ENCODE results near the gene SLC22A23.

SLC22A23 gene

DNA sequence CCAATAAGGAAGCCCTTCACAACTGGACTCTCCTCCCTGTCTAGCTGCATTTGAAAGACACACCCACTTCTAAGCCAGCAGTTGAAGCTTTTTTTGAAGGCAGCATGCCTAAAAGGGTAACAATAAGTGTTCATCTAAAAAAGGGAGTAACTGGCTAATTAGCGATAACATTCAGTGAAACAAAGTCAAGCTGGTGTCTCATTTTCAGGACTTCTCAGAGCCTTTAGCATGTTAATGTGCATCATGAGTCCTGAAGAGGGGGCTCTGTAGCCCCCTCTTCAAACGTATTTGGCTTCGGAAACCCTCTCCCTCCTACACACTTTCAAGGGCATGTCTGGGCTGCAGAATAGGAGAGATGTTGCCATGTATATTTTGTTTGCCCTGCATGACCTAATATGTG, 28.1 kb downstream of the SLC22A23 start:
- Histone ChIP-seq H2AFZ (ENCODE audit: low read depth, low read length) (no peak overlapping the region), H3K4me1 (ENCODE audit: insufficient read depth, low read length) (peaks cover 7% of the 10 kb centered on the region), H3K4me3 (ENCODE audit: low read length) (no peak overlapping the region), H3K36me3 (ENCODE audit: insufficient read depth, low read length) (no peaks in the 10 kb centered on the region), H3K9me3 (ENCODE audit: low read length) (no peaks in the 10 kb centered on the region), H3K27me3 (ENCODE audit: insufficient read depth, low read length) (no peaks in the 10 kb centered on the region)

DNA sequence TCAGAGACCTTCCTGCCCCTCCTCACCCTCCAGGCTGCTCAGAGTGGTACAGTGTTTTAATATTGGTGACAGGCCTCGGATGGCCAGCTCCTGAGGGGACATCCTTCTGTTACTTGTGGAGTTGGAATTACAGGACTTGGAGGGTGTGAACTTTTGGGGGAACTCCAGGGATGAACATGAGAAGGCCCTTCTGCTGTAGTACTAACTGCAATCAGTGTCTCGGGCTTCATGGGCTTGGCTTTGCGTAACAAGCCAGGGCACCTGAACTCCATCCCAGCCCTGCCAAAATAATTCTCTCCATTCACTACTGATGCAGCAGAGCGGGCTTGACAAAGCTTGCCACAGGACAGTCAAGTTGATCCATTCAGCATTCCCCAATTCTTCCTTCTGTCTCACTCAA, 28.6 kb downstream of the SLC22A23 start:
- Histone ChIP-seq H3K36me3 (ENCODE audit: insufficient read depth, low read length) (no peaks in the 10 kb centered on the region), H3K4me1 (ENCODE audit: insufficient read depth, low read length) (peaks cover 11% of the 10 kb centered on the region), H2AFZ (ENCODE audit: low read depth, low read length) (no peak overlapping the region), H3K9me3 (ENCODE audit: low read length) (no peaks in the 10 kb centered on the region), H3K27me3 (ENCODE audit: insufficient read depth, low read length) (no peaks in the 10 kb centered on the region), H3K4me3 (ENCODE audit: low read length) (no peak overlapping the region)

DNA sequence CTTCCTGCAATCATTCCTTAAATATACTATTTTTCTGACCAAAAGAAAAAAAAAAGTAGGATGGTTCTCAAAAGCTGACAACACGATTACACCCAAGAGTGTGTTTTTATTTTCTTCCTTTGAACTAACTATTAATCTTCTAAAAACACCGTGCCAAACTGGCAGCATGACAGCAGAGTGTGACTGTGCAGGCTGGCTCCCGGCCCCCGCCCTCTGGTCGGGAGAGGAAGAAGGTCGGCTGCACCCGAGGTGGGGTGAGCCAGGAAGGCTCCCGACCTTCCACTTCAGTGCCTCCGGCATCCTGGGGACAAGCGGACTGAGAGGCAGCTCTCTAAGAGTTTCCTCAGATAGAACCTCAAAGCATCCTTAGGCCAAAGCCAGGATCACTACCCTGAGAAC, 29.2 kb downstream of the SLC22A23 start:
- Histone ChIP-seq H3K9me3 (ENCODE audit: low read length) (no peaks in the 10 kb centered on the region), H3K27me3 (ENCODE audit: insufficient read depth, low read length) (no peaks in the 10 kb centered on the region), H3K36me3 (ENCODE audit: insufficient read depth, low read length) (no peaks in the 10 kb centered on the region), H2AFZ (ENCODE audit: low read depth, low read length) (no peak overlapping the region), H3K4me3 (ENCODE audit: low read length) (no peak overlapping the region), H3K4me1 (ENCODE audit: insufficient read depth, low read length) (peaks cover 17% of the 10 kb centered on the region)

DNA sequence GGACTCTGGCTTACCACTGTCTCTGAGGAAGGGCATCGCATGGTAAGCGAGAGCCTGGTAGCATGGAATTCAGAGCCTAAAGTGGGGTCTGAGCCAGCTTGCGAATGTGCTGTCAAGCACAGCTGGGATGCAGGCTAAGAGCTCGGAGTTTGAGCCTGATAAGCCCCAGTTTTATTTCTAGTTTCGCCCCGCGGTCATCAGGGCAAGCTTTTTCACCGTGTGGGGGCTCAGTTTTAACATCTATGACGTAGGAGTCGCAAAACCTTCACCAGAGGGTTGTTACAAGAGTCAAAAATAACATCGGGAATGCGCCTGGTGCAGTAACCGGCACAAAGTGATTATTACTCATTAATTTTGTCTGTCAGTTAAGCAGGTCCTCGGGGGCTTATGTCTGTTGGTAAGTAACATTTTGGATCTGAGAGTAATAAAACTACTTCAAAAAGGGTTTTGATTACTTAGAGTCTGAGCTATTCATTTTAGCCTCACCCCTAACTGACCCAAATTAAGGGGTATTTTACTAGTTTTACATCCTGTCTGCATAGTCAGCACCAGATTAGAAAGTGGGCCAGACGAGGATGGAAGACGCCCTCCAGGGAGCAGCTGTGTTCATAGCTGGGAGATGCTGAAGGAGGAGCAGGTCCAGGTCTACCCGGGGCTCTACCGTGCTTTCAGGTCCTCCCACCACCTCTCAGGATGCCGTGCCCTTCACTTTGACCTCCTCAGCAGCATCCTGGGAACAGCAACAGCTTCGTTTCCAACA, 29.7 kb downstream of the SLC22A23 start:
- peaks cover 23% of the 10 kb centered on the region for H3K4me1 ChIP-seq (ENCODE audit: insufficient read depth, low read length)
- no peaks in the 10 kb centered on the region for H3K27me3 ChIP-seq (ENCODE audit: insufficient read depth, low read length)
- no peaks in the 10 kb centered on the region for H3K36me3 ChIP-seq (ENCODE audit: insufficient read depth, low read length)
- H2AFZ ChIP-seq (ENCODE audit: low read depth, low read length), result no peak overlapping the region
- no peaks in the 10 kb centered on the region for H3K9me3 ChIP-seq (ENCODE audit: low read length)
- no peak overlapping the region for H3K4me3 ChIP-seq (ENCODE audit: low read length)

DNA sequence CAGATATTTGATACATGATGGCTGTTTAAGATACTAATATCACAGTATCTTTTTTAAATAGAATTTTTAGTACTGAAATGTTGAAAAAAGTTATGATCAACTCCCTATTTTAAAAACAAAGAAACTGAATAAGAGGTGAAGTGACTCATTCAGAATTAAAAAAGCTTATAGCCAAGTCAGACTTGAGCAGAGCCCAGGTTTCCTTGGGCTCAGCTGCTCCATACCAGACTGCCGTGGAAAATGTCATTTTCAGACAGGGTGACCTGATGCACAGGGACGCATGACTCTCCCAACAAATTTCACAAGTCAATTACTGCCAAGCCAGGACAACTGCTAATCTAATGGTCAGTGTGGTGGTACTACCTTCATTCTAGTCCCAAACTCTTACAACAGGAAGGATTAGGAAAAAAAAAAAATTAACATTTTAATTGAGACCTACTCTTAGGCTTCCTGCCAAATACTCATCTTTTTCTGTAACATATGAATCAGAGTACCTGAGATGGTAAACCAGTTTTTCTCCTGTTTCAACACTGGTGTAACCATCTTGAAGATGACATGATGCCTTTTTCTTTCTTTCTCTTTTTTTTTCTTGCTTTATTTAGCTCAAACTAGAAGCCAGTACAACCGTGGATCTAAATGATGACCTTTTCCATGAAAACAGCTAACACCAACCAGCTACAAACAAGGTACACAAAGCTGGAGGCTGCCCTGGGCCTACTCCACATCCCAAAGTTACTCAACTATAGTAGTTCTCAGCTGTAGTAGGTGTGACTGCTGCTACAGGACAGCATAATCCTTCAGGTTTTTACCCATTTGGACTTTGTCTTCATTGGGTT, 30.5 kb downstream of the SLC22A23 start:
- no peak overlapping the region for H2AFZ ChIP-seq (ENCODE audit: low read depth, low read length)
- H3K4me3 ChIP-seq (ENCODE audit: low read length), result no peak overlapping the region
- no peaks in the 10 kb centered on the region for H3K27me3 ChIP-seq (ENCODE audit: insufficient read depth, low read length)
- H3K36me3 ChIP-seq (ENCODE audit: insufficient read depth, low read length), result no peaks in the 10 kb centered on the region
- peaks cover 31% of the 10 kb centered on the region for H3K4me1 ChIP-seq (ENCODE audit: insufficient read depth, low read length)
- H3K9me3 ChIP-seq (ENCODE audit: low read length), result no peaks in the 10 kb centered on the region

DNA sequence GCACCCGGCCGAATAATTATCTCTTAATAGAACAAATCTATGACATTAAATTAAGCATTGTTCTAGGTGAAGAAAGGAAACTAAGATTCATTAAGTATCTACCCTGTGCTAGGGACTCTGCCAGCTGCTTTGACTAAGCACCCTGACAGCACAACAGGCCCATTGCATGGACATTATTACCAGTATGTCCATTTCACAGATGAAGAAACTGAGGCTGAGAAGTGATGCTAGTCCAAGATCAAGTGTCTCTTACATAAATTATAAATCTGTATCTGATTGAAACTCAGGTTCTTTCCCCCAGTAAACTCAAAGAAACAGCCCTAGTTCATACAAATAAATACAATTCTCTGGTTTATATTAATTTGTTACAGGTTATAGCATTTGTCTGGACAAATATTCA, 31.3 kb downstream of the SLC22A23 start:
- peaks cover 37% of the 10 kb centered on the region for H3K4me1 ChIP-seq (ENCODE audit: insufficient read depth, low read length)
- H3K36me3 ChIP-seq (ENCODE audit: insufficient read depth, low read length), result no peaks in the 10 kb centered on the region
- H3K9me3 ChIP-seq (ENCODE audit: low read length), result no peaks in the 10 kb centered on the region
- no peak overlapping the region for H2AFZ ChIP-seq (ENCODE audit: low read depth, low read length)
- H3K4me3 ChIP-seq (ENCODE audit: low read length), result no peak overlapping the region
- no peaks in the 10 kb centered on the region for H3K27me3 ChIP-seq (ENCODE audit: insufficient read depth, low read length)

DNA sequence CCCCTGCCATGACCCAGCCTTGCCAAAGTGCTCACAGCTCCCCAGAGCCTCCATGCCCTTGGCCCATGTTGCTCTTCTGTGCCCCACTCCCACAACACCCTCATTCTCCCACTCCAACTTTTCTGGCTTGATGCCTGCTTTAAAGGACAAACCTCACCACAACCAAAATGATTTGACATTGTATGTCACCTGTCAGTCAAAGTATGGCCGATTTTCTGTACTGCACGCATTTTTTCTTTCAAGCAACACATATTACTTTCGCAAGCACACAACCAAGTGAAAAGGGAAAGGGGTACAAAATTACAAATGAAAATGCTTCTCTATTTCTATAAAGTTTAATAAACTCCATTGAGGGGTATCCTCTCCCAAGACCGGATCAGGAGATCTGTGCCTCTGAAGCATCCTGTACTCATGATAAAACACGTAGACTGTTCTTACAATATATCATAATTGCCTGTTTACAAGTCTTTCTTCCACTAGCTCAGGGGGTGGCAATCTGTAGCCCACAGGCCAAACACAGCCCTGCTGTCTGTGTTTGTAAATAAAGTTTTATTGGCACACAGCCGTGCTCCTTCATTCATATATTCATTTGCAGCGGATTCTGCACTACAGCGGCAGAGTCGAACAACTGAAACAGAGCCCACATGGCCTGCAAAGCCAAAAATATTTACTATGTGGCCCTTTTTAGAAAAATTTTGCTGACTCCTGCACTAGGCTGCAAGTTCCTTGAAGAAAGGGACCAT, 32.5 kb downstream of the SLC22A23 start:
- no peaks in the 10 kb centered on the region for H3K9me3 ChIP-seq (ENCODE audit: low read length)
- H2AFZ ChIP-seq (ENCODE audit: low read depth, low read length), result no peak overlapping the region
- no peak overlapping the region for H3K4me3 ChIP-seq (ENCODE audit: low read length)
- no peaks in the 10 kb centered on the region for H3K36me3 ChIP-seq (ENCODE audit: insufficient read depth, low read length)
- peaks cover 41% of the 10 kb centered on the region for H3K4me1 ChIP-seq (ENCODE audit: insufficient read depth, low read length)
- no peaks in the 10 kb centered on the region for H3K27me3 ChIP-seq (ENCODE audit: insufficient read depth, low read length)

DNA sequence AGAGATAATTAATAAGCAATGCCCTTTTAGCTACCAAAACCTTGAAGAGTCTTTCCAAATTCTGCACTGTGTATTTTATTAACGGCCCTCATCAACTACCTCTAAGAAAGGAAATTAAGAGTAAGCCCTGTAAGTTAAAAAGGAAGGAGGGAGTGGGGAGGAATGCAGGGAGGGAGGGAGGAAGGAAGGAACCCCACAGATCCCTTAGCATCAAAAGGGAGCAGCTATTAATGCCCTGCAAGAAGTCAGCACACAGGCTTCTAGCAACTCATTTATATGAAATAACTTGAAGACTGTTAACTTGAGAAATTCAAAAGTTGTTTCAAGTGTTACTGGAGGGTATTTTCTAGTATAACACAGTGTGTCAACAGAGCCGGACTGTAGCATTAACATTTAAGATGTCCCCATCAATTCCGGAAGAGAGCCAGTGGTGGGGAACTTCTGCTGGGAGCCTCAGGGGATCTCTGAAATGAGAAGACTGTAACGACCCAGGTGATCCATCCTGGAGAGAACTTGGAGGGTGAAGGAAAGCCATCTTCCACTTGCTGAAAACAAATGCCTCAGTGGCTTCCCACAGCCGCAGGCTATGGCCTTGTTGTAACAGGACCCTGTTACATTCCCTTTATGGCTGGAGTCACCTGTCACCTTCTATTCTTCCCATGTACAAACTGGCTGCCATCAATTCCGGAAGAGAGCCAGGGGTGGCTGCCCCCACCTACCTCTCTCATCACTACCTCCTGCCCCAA, 33.2 kb downstream of the SLC22A23 start:
- Histone ChIP-seq H3K9me3 (ENCODE audit: low read length) (no peaks in the 10 kb centered on the region), H2AFZ (ENCODE audit: low read depth, low read length) (no peak overlapping the region), H3K4me1 (ENCODE audit: insufficient read depth, low read length) (peaks cover 41% of the 10 kb centered on the region), H3K27me3 (ENCODE audit: insufficient read depth, low read length) (no peaks in the 10 kb centered on the region), H3K4me3 (ENCODE audit: low read length) (no peak overlapping the region), H3K36me3 (ENCODE audit: insufficient read depth, low read length) (no peaks in the 10 kb centered on the region)

DNA sequence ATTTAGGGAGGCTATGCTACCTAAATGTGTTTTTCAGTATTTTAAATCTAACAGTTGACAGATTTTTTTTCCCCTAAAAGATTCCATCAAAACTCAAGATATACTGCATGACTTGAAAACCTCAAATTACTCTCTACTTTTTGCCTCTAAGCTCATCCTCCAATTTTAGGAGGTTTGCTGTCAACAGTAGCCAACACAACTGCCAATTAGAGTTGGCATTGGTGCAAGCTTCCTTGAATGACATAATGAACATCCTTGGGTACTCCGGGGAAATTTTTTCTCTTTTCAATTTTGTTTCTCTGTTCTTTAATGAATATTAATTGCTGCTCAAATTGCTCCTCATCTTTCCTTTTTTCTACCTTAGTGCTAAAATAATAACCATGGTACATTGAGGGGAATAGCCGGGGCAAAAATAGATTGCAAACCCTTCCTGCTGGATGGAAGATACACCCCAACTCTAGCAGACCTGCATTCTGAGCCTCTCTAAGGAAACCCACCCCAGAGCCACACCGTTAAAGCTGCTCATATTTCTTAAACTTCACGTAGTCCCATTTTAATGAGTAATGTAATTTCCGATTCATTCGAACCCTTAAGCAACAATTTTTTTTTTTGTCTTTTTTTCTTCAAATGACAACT, 34.3 kb downstream of the SLC22A23 start:
- Histone ChIP-seq H2AFZ (ENCODE audit: low read depth, low read length) (no peak overlapping the region), H3K36me3 (ENCODE audit: insufficient read depth, low read length) (no peaks in the 10 kb centered on the region), H3K9me3 (ENCODE audit: low read length) (no peaks in the 10 kb centered on the region), H3K4me1 (ENCODE audit: insufficient read depth, low read length) (peaks cover 42% of the 10 kb centered on the region), H3K4me3 (ENCODE audit: low read length) (peak overlapping the region; percentile 36), H3K27me3 (ENCODE audit: insufficient read depth, low read length) (no peaks in the 10 kb centered on the region)

DNA sequence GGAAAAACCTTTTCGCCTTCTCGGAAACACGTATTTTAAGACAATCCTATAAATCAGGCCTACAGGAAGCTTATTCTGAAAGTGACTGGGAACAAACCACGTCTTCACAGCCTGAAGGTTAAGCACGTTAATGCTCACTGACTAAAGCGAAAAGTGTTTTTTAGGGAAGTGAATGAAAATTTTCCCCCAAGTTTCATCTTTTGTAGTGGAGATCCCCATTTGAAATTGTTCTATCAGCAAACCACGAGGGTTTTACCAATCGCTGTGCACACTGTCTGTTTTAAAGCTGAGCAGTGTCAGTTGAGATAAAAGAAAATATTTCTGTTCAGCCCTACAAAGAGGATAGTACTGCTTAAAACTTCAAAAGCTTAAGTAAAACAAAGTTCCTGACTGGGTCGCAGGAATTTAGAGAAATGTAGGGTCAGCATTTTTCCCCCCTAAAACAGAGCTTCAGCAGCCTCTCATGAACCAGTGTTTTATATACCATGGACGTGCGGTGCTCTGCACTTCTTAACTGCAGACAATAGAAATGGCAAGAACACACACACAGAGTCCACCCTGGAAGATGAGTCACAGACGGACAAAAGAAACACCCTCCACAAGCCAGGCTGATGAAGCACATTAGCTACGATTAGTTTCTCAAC, 34.9 kb downstream of the SLC22A23 start:
- peak overlapping the region; percentile 36 for H3K4me3 ChIP-seq (ENCODE audit: low read length)
- H3K4me1 ChIP-seq (ENCODE audit: insufficient read depth, low read length), result peaks cover 46% of the 10 kb centered on the region
- no peaks in the 10 kb centered on the region for H3K36me3 ChIP-seq (ENCODE audit: insufficient read depth, low read length)
- H2AFZ ChIP-seq (ENCODE audit: low read depth, low read length), result peak overlapping the region; percentile 74
- no peaks in the 10 kb centered on the region for H3K27me3 ChIP-seq (ENCODE audit: insufficient read depth, low read length)
- H3K9me3 ChIP-seq (ENCODE audit: low read length), result no peaks in the 10 kb centered on the region

DNA sequence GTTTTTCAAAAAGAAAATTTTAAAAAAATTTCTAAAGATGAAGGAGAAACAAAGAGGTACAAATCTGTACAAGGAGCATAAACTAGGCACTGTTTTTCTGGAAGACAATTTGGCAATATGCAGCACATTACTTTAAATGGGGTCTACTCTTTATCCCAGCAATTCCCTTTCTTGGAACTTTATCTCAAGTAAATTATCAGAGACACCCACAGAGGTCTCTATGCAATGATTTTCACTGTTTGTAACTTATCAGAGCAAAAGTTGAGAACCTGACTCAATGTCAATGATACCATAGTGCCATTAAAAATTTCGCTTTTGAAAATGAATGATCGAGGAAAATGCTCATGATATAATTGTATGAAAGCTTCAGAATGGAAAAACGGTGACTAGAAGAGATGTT, 35.7 kb downstream of the SLC22A23 start:
- Histone ChIP-seq H3K4me3 (ENCODE audit: low read length) (no peak overlapping the region), H3K27me3 (ENCODE audit: insufficient read depth, low read length) (no peaks in the 10 kb centered on the region), H2AFZ (ENCODE audit: low read depth, low read length) (no peak overlapping the region), H3K36me3 (ENCODE audit: insufficient read depth, low read length) (no peaks in the 10 kb centered on the region), H3K4me1 (ENCODE audit: insufficient read depth, low read length) (peaks cover 46% of the 10 kb centered on the region), H3K9me3 (ENCODE audit: low read length) (no peaks in the 10 kb centered on the region)
